HUES6 (cell line): ENCODE measurements around the gene KREMEN1.
"Not testable (repeated sequence)": the region's sequence is repeated elsewhere in the genome, so short reads cannot be mapped to it uniquely, and the experiment has no call there.

Source experiments
- H3K27ac ChIP-seq: 2 replicates; pipeline ENCODE4 v1.7.0; 2013; ENCODE audit warnings: low read depth, mild to moderate bottlenecking, low read length, inconsistent platforms
- H3K27me3 ChIP-seq: 2 replicates; pipeline ENCODE4 v1.6.1; 2013; ENCODE audit warnings: low read length; ENCODE audit not compliant: control insufficient read depth, insufficient read depth
- H3K36me3 ChIP-seq: 2 replicates; pipeline ENCODE4 v1.6.1; 2013; ENCODE audit warnings: low read length; ENCODE audit not compliant: control insufficient read depth, insufficient read depth
- H3K4me1 ChIP-seq: 2 replicates; pipeline ENCODE4 v1.6.1; 2013; ENCODE audit warnings: low read length; ENCODE audit not compliant: control insufficient read depth, insufficient read depth
- H3K4me3 ChIP-seq: 2 replicates; pipeline ENCODE4 v1.5.1; 2013; ENCODE audit warnings: low read depth, low read length
- H3K9ac ChIP-seq: one replicate; pipeline ENCODE4 v1.6.1; 2013; ENCODE audit warnings: mild to moderate bottlenecking, low read length
- H3K9me3 ChIP-seq: 2 replicates; pipeline ENCODE4 v1.6.1; 2013; ENCODE audit warnings: low read depth, low read length; ENCODE audit not compliant: control insufficient read depth, insufficient read depth

Gene KREMEN1

GRCh38 chr22:29110946-29111345 is 38.1 kb downstream of the KREMEN1 start:
- Histone ChIP-seq H3K9ac (no peak overlapping the region), H3K4me3 (no peak overlapping the region), H3K4me1 (no peaks in the 10 kb centered on the region; the same call in 1 of the 2 replicates), H3K27me3 (no peaks in the 10 kb centered on the region), H3K36me3 (no peaks in the 10 kb centered on the region), H3K9me3 (no peaks in the 10 kb centered on the region), H3K27ac (no peak overlapping the region)

- no peaks in the 10 kb centered on the region for H3K36me3 ChIP-seq
- no peak overlapping the region for H3K27ac ChIP-seq
- no peak overlapping the region for H3K9ac ChIP-seq
- no peaks in the 10 kb centered on the region for H3K9me3 ChIP-seq
- H3K27me3 ChIP-seq = no peaks in the 10 kb centered on the region
- no peak overlapping the region for H3K4me3 ChIP-seq
- H3K4me1 ChIP-seq = no peaks in the 10 kb centered on the region; the same call in 1 of the 2 replicates
Observed at GRCh38 chr22:29112121-29112520, 39.3 kb downstream of the KREMEN1 start.

DNA sequence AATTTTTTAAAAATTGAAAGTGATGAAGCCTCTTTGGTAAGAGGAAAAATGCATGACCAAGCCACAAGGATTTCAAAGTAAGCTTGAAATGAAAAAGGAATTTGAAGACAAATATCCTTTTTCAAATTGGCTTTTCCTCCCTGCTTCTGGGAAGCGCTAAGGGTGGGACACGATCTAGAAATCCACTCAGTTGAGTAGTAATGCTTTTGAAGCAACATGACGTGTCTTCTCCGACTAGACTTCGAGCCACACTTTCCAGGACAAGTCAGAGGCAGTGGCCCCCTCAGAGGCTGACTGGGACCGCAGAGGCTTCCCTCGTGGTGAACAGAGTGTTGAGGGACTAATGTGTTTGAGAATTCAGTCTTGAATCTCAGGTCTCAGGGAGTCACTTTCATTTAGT is 39.8 kb downstream of the KREMEN1 start:
- H3K4me3 ChIP-seq = no peak overlapping the region
- no peaks in the 10 kb centered on the region for H3K36me3 ChIP-seq
- H3K27me3 ChIP-seq = no peaks in the 10 kb centered on the region
- no peak overlapping the region for H3K27ac ChIP-seq
- no peak overlapping the region for H3K9ac ChIP-seq
- H3K9me3 ChIP-seq = no peaks in the 10 kb centered on the region; the same call in 1 of the 2 replicates
- H3K4me1 ChIP-seq = no peaks in the 10 kb centered on the region; the same call in 1 of the 2 replicates

DNA sequence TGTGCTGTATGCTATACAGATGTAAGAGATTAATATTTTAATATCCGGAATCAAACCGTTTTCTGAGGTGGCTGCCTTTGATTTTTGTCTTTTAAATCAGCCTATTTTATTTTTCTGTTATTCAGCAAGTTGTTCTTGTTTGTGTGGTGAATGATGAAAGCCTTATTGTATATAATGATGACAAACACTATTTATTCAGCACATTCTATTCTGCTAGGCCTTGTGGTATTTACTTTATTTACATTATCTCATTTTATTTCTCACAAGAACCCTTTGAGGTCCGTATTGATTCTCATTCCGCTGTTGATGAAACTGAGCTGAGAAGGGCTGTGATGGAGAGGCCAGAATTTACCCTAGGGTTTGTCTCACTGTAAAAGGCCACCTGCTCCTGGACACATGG is 40.5 kb downstream of the KREMEN1 start:
- H3K4me3 ChIP-seq = no peak overlapping the region

DNA sequence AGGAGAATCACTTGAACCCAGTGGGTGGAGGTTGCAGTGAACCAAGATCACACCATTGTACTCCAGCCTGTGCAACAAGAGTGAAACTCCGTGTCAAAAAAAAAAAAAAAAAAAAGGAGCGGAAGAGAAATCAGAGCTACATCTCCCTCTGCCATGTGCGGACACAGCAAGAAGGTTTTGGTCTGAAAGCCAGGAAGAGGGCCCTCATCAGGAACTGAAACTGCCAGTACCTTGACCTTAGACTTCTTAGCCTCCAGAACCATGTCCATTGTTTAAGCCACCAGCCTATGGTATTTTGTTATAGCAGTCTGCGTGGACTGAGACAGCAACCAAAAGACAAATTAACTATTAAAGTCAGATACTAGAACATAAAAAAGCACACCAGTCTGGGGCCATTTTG is 41.6 kb downstream of the KREMEN1 start:
- Histone ChIP-seq H3K27me3 (no peaks in the 10 kb centered on the region), H3K4me1 (no peaks in the 10 kb centered on the region; the same call in 1 of the 2 replicates), H3K27ac (no peak overlapping the region), H3K4me3 (no peak overlapping the region), H3K36me3 (no peaks in the 10 kb centered on the region), H3K9ac (no peak overlapping the region), H3K9me3 (peaks cover 3% of the 10 kb centered on the region; the same call in 1 of the 2 replicates)

More for the DNA sequence above, 40.5 kb downstream of the KREMEN1 start:
- H3K9me3 ChIP-seq = peaks cover 3% of the 10 kb centered on the region; the same call in 1 of the 2 replicates
- H3K4me1 ChIP-seq = no peaks in the 10 kb centered on the region; the same call in 1 of the 2 replicates
- H3K36me3 ChIP-seq = no peaks in the 10 kb centered on the region
- H3K9ac ChIP-seq = no peak overlapping the region
- H3K27me3 ChIP-seq = no peaks in the 10 kb centered on the region
- no peak overlapping the region for H3K27ac ChIP-seq

- no peak overlapping the region for H3K9ac ChIP-seq
- H3K27ac ChIP-seq = no peak overlapping the region
- H3K4me1 ChIP-seq = no peaks in the 10 kb centered on the region
- peaks cover 10% of the 10 kb centered on the region for H3K9me3 ChIP-seq
- no peak overlapping the region for H3K4me3 ChIP-seq
- no peaks in the 10 kb centered on the region for H3K36me3 ChIP-seq
- no peaks in the 10 kb centered on the region for H3K27me3 ChIP-seq
Observed at GRCh38 chr22:29115682-29116288, 43.0 kb downstream of the KREMEN1 start.

- H3K27ac ChIP-seq = no peak overlapping the region
- no peaks in the 10 kb centered on the region for H3K4me1 ChIP-seq
- no peak overlapping the region for H3K4me3 ChIP-seq
- H3K9me3 ChIP-seq = peaks cover 10% of the 10 kb centered on the region
- no peak overlapping the region for H3K9ac ChIP-seq
- H3K36me3 ChIP-seq = peaks cover 1% of the 10 kb centered on the region; the same call in 1 of the 2 replicates
- no peaks in the 10 kb centered on the region for H3K27me3 ChIP-seq
Observed at GRCh38 chr22:29116397-29117123, 43.7 kb downstream of the KREMEN1 start.

GRCh38 chr22:29117799-29118477 is 45.1 kb downstream of the KREMEN1 start:
- H3K9ac ChIP-seq = no peak overlapping the region
- H3K4me1 ChIP-seq = no peaks in the 10 kb centered on the region
- H3K27me3 ChIP-seq = no peaks in the 10 kb centered on the region
- no peak overlapping the region for H3K4me3 ChIP-seq
- no peak overlapping the region for H3K27ac ChIP-seq
- peaks cover 10% of the 10 kb centered on the region for H3K9me3 ChIP-seq
- H3K36me3 ChIP-seq = peaks cover 2% of the 10 kb centered on the region; the same call in 1 of the 2 replicates

- peaks cover 10% of the 10 kb centered on the region for H3K9me3 ChIP-seq
- H3K4me1 ChIP-seq, H3K36me3 ChIP-seq, H3K9ac ChIP-seq, H3K27me3 ChIP-seq, H3K27ac ChIP-seq, H3K4me3 ChIP-seq: not testable (repeated sequence)
Observed at GRCh38 chr22:29120098-29120912, 47.5 kb downstream of the KREMEN1 start.

- Histone ChIP-seq H3K9me3 (peaks cover 10% of the 10 kb centered on the region), H3K4me3 (no peak overlapping the region), H3K9ac (no peak overlapping the region), H3K27me3 (no peaks in the 10 kb centered on the region), H3K4me1 (no peaks in the 10 kb centered on the region), H3K36me3 (peaks cover 2% of the 10 kb centered on the region; the same call in 1 of the 2 replicates), H3K27ac (no peak overlapping the region)
Observed at GRCh38 chr22:29121124-29121523, 48.3 kb downstream of the KREMEN1 start.
